HG02571 (cell line): ENCODE results near the gene DRC7.

Experiments used
- ATAC-seq: cut with Tn5 transposase; IDR thresholded peaks from one replicate; pipeline ENCODE4 v1.9.1; 2021; ENCODE audit warnings: mild to moderate bottlenecking, moderate library complexity; ENCODE audit not compliant: unreplicated experiment

The DRC7 gene

DNA sequence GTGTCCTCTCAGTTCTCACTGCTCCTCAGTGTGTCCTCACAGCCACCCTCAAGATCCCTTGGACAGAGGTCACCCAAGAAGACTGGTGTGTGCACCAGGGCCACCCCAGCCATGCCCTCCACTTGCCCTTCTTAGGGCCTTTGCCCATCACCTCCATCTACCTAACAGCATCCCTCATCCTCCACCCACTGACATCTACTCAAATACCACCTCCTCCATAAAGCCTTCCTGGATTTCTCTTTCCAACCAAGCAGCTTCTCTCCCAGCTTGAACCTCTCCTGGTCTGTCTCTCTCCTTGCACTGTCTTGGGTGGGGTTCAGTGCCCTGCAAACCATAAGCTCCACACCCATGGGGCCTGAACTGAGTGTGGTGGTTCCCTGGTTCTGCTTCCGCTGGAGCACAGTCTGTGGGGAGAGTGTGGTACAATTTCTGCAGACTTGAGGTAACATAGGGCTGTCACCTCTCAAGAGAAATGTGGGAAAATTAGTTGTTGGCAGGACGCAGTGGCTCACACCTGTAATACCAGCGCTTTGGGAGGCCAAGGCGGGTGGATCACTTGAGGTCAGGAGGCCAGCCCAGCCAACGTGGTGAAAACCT is 55.3 kb downstream of the DRC7 start:
- ATAC-seq, result no peak

GRCh38 chr16:57750796-57751538 is 56.4 kb downstream of the DRC7 start:
- no peak for ATAC-seq

- no peak for ATAC-seq
Measured at GRCh38 chr16:57751539-57752202, 57.1 kb downstream of the DRC7 start.

DNA sequence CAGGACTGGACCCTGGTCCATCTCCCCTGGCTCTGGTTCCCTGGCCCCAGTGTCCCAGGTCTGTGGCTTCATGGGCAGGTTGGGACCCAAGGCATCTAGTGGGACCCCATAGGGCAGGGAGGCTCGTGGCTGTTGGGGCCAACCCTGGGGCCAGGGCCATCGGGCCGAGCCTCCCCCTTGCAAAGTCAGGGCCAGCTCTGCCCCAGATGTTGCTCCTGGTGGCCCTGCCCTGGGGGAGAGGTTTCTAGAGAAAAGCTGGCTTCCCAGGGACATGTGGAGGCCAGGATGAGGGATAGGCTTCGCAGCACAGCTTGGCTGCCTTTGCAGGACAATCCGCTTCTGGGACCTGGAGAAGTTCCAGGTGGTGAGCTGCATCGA is 57.6 kb downstream of the DRC7 start:
- no peak for ATAC-seq

DNA sequence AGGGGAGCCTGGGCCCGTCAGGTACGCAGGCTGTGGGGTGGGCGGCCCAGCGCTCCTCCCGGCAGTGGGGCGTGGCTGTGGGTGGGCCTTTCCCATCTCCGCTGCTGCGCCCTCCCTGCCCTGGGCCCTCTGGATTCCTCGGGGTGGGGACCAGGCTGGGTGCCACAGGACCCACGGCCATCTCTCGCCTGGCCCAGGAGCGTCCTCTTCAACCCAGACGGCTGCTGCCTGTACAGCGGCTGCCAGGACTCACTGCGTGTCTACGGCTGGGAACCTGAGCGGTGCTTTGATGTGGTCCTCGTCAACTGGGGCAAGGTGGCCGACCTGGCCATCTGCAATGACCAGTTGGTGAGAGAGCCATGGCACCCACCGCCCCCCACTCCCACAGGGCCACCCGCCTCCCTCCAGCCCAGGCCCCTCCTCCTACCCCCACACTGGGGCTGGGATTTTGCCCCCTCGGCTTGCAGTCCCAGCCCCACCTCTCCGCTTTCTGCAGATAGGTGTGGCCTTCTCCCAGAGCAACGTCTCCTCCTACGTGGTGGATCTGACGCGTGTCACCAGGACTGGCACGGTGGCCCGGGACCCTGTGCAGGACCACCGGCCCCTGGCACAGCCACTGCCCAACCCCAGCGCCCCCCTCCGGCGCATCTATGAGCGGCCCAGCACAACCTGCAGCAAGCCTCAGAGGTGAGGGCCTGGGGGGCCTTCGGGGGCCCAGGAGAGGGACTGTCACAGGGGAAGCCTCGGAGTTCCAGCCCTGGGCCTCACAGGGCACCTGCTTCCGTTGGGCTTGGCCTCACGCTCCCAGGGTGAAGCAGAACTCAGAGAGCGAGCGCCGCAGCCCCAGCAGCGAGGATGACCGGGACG is 58.2 kb downstream of the DRC7 start:
- no peak for ATAC-seq

DNA sequence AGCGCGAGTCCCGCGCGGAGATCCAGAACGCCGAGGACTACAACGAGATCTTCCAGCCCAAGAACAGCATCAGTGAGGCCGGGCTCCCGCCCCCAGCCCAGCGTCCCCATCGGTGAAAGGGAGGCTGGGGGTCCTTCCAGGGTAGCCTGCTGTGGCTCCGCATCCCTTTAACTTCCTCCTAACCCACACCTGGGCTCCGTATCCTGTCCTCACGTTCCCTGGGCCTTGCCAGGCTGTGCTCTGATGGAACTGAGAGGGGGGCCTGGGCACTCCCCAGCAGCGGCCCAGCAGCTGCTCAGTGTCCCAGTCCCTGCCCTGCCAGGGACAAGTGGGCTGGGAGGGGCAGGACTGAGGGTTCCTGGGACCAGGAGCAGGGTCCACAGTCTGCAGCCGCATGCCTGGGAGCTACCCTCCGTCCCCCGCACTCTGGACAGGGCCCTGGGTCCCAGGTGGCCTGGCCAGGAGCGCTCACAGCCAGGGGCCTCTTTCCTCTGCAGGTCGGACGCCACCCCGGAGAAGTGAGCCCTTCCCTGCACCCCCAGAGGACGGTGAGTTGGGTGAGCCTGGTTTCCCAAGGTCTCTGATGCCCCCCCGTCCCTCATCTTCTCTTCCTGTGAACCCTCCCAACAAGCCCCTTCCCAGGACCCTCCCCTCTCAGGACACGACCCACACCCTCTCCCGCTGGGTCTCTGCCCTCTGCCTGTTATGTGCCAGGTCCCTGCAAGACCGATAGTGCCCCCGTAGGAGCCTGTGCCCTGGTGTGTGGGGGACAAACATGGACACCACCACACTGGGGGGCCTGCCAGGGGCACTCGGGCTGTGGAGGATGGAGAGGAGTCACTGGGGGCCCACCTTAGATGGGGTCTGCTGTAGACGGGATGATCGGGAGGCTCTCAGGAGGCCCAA is 59.1 kb downstream of the DRC7 start:
- ATAC-seq, result no peak

DNA sequence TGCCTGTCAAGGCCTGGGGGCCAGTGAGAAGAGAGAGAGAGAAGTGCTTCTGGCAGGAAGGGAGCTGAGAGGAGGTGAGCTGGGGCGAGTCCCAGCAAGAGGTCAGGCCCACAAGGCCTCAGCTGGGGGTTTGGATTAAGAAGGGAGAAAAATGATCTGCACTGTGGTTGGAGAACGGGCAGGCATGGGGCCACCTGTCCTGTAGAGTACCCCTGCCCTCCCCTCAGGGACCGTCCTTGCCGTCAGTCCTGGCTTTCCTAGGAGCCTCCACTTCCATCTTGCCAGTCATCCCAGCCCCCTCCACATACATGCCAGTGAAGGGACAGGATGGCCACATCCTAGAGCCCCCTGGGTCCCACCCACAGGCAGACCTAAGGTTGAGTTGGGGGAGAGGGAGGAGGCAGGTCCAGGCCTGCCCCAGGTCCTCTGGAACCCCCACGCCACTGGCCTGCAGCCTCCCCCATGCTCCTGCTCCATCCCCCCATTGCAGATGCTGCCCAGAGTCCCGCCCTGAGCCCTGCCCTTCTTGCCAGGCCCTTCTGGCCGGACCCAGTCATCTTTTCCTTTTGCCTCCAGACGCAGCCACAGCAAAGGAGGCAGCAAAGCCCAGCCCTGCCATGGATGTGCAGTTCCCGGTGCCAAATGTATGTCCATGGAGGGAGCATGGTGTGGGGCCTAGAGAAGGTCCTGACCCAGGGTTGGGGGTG is 59.9 kb downstream of the DRC7 start:
- no peak for ATAC-seq

GRCh38 chr16:57755061-57755684 is 60.6 kb downstream of the DRC7 start:
- ATAC-seq, result no peak

- no peak for ATAC-seq
Measured at GRCh38 chr16:57755726-57756423, 61.3 kb downstream of the DRC7 start.

DNA sequence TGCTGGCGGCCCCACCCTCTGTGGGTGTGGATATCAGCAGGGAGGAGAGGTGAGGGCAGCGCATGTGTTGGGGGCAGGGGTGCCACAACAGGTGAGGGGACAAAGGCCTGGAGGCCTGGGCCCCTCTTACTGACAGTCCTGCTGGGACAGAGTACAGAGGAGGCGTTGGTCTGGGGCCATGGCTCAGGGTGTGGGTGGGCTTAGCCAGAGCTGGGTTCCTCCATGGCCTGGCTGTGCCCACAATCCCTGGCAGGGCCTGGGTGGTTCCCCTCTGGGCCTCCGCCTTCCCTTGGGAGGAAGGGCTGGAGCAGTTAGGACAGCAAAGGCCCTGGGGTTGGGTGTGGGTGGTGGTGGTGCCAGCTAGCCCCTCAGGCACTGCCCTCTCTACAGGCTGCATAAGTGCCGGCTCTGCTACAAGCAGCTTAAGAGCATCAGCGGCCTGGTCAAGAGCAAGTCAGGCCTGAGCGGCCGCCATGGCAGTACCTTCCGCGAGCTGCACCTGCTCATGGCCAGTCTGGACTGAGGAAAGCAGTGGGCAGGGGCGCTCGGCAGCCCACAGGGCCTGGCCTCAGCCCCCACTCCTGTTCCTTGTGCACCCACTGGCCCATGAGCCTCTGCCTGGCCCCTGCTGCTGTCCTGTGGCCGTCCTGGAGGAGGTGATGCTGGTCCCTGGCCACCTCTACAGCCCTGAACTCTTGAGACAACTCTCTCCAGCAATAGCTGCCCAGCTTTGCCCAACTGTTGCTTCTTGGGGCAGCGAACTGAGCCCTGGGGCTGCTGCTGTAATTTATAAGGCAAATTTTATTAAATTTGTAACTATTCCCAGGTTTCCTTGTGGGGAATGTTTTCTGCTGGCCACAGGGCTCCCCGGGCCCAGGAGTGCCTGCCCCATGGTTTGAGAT is 62.1 kb downstream of the DRC7 start:
- no peak for ATAC-seq

- peak; percentile 76 for ATAC-seq
Measured at GRCh38 chr16:57757326-57757786, 62.8 kb downstream of the DRC7 start.

DNA sequence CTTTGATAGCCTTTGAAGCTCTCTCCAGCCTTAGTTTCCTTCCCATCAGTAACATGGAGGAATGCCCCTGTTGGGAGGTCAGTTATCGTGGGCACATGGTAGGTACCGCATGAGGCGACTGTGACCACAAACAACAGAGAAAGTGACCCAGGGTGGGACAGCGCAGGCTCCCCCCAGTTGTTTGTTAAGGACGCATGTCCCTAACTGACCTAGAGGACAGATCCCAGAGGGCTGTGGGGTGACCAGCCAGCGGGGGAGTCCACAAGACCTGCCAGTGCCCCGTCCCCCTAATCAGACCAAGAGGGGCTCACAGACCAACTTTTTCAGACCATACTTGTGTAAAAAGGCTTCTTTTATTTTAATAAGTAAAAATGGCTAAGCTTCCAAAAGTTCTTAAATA is 63.3 kb downstream of the DRC7 start:
- ATAC-seq, result no peak

- ATAC-seq, result no peak
Measured at GRCh38 chr16:57758331-57759117, 63.9 kb downstream of the DRC7 start.

GRCh38 chr16:57759131-57759530 is 64.5 kb downstream of the DRC7 start:
- no peak for ATAC-seq

- no peak for ATAC-seq
Measured at GRCh38 chr16:57759541-57760356, 65.1 kb downstream of the DRC7 start.
